Measurements from ENCODE around the gene PRKACB. TPM values are rescaled to one million over a fixed set of nuclear protein-coding genes. Genes with fewer than 3 reads are reported as not detected.
"Not testable (repeated sequence)": the region's sequence is repeated elsewhere in the genome, so short reads cannot be mapped to it uniquely, and the experiment has no call there.

The PRKACB gene
- total RNA-seq, 1 experiment from 2014 or later = 135 TPM

GRCh38 chr1:84107538-84107937 is 36.5 kb upstream of the PRKACB start:
- H3K9ac ChIP-seq (ENCODE audit: low read length); H3K27me3 ChIP-seq (ENCODE audit: insufficient read depth, low read length); H4K20me1 ChIP-seq (ENCODE audit: insufficient read depth); DNase-seq (ENCODE audit: low read depth, low spot score); H3K4me3 ChIP-seq (replicated peaks in 1 of 2; ENCODE audit: low read depth in 1 of 2, low read length in 2 of 2); intact Hi-C loops (cut with micrococcal nuclease); H3K9me3 ChIP-seq (ENCODE audit: control insufficient read depth in 1 of 2, insufficient read depth in 1 of 2, low read depth in 1 of 2, low read length in 2 of 2); H3K9me2 ChIP-seq (ENCODE audit: insufficient read depth); BruUV-seq (replicated peaks); CTCF ChIA-PET; RAD21 ChIA-PET (ENCODE audit: low non-redundant PET in 1 of 2, low total read pairs in 2 of 2, uncharacterized antibody in 2 of 2, unreplicated experiment in 2 of 2); H2AFZ ChIP-seq (ENCODE audit: low read depth, low read length, poor library complexity, severe bottlenecking); H3K27ac ChIP-seq (ENCODE audit: low read depth, low read length); H3K36me3 ChIP-seq (ENCODE audit: control insufficient read depth in 1 of 2, insufficient read depth in 2 of 2, low read length in 2 of 2); H3K79me2 ChIP-seq (ENCODE audit: insufficient read depth, low read length): not testable (repeated sequence)
- POLR2A ChIA-PET = interaction anchor here (0.6 kb wide), 1 partner anchor 8 kb away, joined by 3 read pairs; no protein-coding TSS in a partner anchor
- peak; percentile 40; the same call in 1 of the 2 replicates for ATAC-seq
- Histone ChIP-seq H3K4me1 (ENCODE audit: control insufficient read depth in 1 of 2, insufficient read depth in 2 of 2, low read length in 2 of 2) (peaks cover 20 to 25% of the 10 kb centered on the region in 2 experiments), H3K4me2 (ENCODE audit: low read length) (peak overlapping the region; percentile 30)
- TF ChIP-seq JUND (IDR thresholded peaks at IDR 0.05) (peak; percentile 26; the same call in 1 of the 2 replicates), FOSL1 (IDR thresholded peaks at IDR 0.05; ENCODE audit: low read depth) (peak; percentile 29)

GRCh38 chr1:84107955-84108354 is 36.1 kb upstream of the PRKACB start:
- Histone ChIP-seq H3K9me3 (ENCODE audit: control insufficient read depth in 1 of 2, insufficient read depth in 1 of 2, low read depth in 1 of 2, low read length in 2 of 2) (no peaks in the 10 kb centered on the region), H4K20me1 (ENCODE audit: insufficient read depth) (no peaks in the 10 kb centered on the region), H3K4me3 (replicated peaks in 1 of 2; ENCODE audit: low read depth in 1 of 2, low read length in 2 of 2) (no peak overlapping the region), H3K79me2 (ENCODE audit: insufficient read depth, low read length) (no peaks in the 10 kb centered on the region), H3K4me2 (ENCODE audit: low read length) (peak overlapping the region; percentile 30), H2AFZ (ENCODE audit: low read depth, low read length, poor library complexity, severe bottlenecking) (no peak overlapping the region), H3K9ac (ENCODE audit: low read length) (no peak overlapping the region), H3K27me3 (ENCODE audit: insufficient read depth, low read length) (no peaks in the 10 kb centered on the region), H3K9me2 (ENCODE audit: insufficient read depth) (no peaks in the 10 kb centered on the region), H3K4me1 (ENCODE audit: control insufficient read depth in 1 of 2, insufficient read depth in 2 of 2, low read length in 2 of 2) (peaks cover 16 to 21% of the 10 kb centered on the region in 2 experiments), H3K27ac (ENCODE audit: low read depth, low read length) (no peak overlapping the region; the same call in 1 of the 2 replicates), H3K36me3 (ENCODE audit: control insufficient read depth in 1 of 2, insufficient read depth in 2 of 2, low read length in 2 of 2) (no peaks in the 10 kb centered on the region)
- no TSS peak for BruUV-seq (replicated peaks)
- TF ChIP-seq SP1 (IDR thresholded peaks at IDR 0.05; ENCODE audit: low read depth) (no peak), ZBTB33 (IDR thresholded peaks at IDR 0.05; ENCODE audit: extremely low read depth, insufficient replicate concordance, low read length) (no peak), EZH2 (IDR thresholded peaks at IDR 0.05) (no peak), RAD21 (IDR thresholded peaks at IDR 0.05; ENCODE audit: low read depth) (no peak), REST (IDR thresholded peaks at IDR 0.05; ENCODE audit: low read depth) (no peak), JUND (IDR thresholded peaks at IDR 0.05) (no peak), POLR2A (IDR thresholded peaks at IDR 0.05; ENCODE audit: borderline replicate concordance, extremely low read depth, insufficient read depth, insufficient read length) (no peak), EGR1 (IDR thresholded peaks at IDR 0.05; ENCODE audit: low read depth) (no peak), EZH2phosphoT487 (IDR thresholded peaks at IDR 0.05; ENCODE audit: borderline replicate concordance) (no peak), POLR2AphosphoS5 (IDR thresholded peaks at IDR 0.05; ENCODE audit: low read depth, low read length) (no peak), SIN3A (IDR thresholded peaks at IDR 0.05; ENCODE audit: low read depth) (no peak), FOSL1 (IDR thresholded peaks at IDR 0.05; ENCODE audit: low read depth) (peak; percentile 1; the same call in 1 of the 2 replicates), MAX (IDR thresholded peaks at IDR 0.05) (0 out of 2 replicates have a peak, but pooled peaks have one; percentile 14), SRF (IDR thresholded peaks at IDR 0.05; ENCODE audit: low read depth) (no peak)
- ChIA-PET CTCF (no interaction called here), RAD21 (ENCODE audit: low non-redundant PET in 1 of 2, low total read pairs in 2 of 2, uncharacterized antibody in 2 of 2, unreplicated experiment in 2 of 2) (no interaction called here), POLR2A (no interaction called here)
- intact Hi-C loops (cut with micrococcal nuclease) = no loop called here
- no peak for DNase-seq (ENCODE audit: low read depth, low spot score)
- ATAC-seq = no peak

All from HCT116 (cell line).